HG02571 (cell line): ENCODE results near the gene TMEM132E.

Experiments
- ATAC-seq: cut with Tn5 transposase; IDR thresholded peaks from one replicate; pipeline ENCODE4 v1.9.1; 2021; ENCODE audit warnings: mild to moderate bottlenecking, moderate library complexity; ENCODE audit not compliant: unreplicated experiment

The TMEM132E gene

GRCh38 chr17:34567691-34568465 is 11.5 kb upstream of the TMEM132E start:
- no peak for ATAC-seq

GRCh38 chr17:34568953-34569352 is 10.4 kb upstream of the TMEM132E start:
- ATAC-seq = no peak

GRCh38 chr17:34569591-34569990 is 9.8 kb upstream of the TMEM132E start:
- no peak for ATAC-seq

GRCh38 chr17:34570506-34570905 is 8.9 kb upstream of the TMEM132E start:
- no peak for ATAC-seq

DNA sequence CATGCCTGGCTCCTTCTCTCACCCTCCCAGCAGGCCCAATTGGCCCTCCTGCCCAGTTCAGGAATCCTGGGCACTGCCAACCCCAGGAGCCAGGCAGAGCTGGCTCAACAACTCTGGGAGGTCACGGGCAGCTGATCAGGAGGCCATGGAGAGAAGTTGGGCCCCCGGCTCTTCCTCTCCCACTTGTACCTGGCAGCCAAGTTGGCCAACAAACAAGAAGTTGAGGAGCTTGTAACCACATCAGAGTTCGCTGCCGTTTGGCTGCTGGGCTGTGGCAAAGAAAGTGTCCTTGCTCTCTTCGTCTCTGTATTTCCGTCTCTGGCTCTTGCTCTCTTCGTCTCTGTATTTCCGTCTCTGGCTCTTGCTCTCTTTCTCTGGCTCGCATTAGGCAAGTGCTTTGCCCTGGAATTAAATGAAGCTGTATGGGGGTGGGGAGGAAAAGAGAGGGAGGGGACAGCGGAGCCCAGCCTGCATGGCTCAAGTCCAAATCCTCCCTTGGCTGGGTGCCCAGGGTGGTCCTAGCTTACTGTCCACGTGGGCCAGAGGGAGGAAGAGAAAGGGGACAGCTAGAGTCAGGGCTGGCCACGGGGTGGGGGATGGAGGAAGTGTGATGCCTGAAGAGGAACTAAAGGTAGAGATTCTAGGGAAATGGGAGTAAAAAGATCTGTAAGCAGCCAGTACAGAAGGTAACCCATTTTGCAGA is 7.8 kb upstream of the TMEM132E start:
- ATAC-seq = no peak

- ATAC-seq = no peak
Observed at GRCh38 chr17:34572483-34572882, 6.9 kb upstream of the TMEM132E start.

- no peak for ATAC-seq
Observed at GRCh38 chr17:34575182-34575581, 4.2 kb upstream of the TMEM132E start.

GRCh38 chr17:34578016-34578415 is 1.4 kb upstream of the TMEM132E start:
- ATAC-seq = no peak

DNA sequence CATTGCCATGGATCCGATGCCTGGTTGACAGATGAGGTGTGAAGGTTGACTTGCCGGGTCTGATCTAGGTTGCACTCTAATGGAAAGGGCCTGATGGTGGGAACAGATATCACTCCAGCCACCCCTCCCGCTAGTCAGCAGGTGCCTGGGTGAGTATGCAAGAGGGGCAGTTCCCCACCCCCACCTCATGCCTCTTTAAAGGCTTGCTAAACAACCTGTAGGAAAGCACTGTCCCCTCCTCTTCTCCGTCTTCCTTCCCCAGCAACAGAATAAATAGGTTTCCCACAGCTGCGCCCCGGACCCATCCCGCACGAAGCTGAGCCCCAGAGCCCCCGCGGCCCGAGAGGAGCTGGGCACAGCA is 746 bp upstream of the TMEM132E start:
- ATAC-seq = no peak

DNA sequence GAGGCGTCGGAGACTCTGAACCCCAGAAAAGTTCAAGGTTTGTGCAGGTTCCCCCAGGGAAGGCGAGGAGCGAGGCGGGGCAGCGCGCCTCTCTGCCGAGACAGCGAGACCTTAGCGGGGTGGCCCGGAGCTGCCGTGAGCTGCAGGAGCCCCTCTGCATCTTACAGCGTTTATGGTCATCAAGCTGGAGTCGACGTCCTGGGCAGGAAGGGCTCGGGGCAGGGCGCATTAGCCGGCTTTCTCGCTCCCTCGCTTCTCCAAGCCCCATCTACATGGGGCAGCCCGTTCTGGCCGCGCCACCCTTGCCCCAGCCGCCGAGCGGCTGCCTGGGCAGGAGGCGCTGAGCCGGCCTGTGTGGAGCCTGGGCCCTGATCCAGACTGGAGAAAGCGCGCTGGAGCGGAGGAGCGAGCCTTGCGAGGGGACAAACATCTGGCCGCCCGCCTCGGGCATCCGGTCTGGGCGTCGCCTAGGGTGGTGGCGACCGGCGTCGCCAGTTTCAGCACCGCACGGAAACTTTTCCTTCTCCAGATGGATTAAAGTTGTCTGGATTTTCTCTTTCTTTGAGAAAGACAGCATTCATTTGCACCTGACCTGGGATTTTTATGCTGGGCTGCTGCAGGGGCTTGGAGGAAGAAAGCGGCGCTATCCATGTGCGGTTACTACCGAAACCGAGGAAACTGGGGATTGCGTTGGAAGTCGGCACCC is 750 bp downstream of the TMEM132E start:
- ATAC-seq = no peak

GRCh38 chr17:34580685-34581445 is 1.5 kb downstream of the TMEM132E start:
- no peak for ATAC-seq

DNA sequence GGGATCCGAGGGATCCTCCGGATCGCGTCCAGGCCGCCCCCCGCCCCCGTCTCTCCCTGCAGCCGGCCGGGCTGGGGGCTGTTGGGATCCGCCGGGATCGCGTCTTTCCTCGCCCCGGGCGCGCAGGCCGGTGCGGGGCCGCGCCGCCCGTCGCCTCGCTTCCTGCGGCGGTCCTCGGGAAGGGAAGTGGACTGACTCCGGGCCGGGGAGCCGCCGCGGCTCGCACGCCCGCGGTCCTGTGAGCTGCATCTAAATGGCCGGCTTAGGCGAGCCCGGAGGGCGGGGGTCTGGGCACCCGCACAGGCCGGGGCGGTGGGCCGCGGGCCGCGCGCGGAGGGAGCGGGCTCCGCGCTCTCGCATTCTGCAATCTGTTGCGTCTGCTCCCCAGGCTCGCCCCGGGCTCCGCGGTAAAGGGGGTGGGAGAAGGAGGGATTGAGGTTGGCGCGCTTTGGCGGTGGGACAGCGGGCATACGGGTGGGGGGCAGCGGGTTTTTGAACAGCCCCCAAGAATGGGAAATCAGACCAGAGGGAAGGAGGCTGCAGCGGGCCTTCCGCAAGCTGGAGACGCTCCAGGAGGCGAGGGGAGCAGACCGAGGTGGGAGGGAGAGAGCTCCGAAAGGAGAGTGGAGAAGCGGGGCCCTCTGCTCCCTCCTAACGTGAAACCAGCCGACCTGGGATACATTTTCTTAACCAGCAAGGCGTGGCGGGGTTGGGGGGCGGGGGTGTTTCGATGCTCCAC is 2.2 kb downstream of the TMEM132E start:
- ATAC-seq = no peak

DNA sequence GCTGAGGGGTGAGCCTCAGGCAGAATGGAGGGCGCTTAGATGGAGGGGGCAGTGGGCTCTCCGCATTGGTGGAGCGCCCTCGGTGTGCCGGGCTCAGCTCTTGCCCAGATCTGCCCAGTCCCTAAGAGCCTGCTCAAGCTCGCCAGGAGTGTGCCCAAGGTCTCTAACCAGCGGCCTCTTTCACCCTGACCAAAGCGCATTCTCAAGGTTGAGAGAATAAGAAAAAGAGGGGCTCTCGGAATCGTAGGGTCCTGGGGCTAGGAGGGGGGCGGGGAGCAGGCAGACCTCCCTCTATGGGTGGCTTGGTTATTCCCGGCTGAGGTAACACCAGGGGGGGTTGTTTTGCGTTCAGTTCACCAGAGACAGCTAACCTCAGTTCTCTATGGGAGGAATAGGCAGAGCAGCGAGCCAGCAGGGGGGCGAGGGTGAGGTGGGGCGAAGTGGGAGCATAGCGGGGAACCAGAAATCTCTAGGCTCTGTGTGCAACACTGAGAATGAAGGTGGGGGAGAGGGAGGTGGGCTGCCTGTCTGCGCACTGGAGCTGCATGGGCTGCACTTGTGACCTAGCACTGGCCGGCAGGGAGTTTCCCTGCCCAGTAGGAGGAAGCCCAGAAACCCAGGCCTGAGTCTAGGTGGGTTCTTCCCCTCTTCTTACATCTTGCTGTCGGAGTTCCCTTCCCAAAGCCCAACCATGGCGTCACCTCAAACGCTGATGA is 3.0 kb downstream of the TMEM132E start:
- ATAC-seq = no peak

DNA sequence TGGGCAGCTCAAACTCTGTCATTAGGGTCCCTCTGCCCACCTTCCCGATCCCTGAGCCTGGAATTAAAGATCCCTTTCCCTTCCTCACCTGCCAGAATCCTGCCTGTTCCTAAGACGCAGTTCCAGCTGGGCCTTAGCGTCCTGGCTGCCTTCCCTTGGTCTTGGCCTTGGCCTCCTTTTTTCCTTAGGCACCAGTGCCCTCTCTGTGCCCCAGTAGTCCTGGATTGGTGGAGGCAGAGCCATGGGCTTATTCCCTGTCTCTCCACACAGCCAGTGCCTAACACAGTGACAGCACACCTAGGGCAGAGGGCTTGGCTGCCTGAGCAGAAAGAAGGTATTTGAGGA is 3.5 kb downstream of the TMEM132E start:
- no peak for ATAC-seq

- no peak for ATAC-seq
Observed at GRCh38 chr17:34584805-34585416, 5.5 kb downstream of the TMEM132E start.

DNA sequence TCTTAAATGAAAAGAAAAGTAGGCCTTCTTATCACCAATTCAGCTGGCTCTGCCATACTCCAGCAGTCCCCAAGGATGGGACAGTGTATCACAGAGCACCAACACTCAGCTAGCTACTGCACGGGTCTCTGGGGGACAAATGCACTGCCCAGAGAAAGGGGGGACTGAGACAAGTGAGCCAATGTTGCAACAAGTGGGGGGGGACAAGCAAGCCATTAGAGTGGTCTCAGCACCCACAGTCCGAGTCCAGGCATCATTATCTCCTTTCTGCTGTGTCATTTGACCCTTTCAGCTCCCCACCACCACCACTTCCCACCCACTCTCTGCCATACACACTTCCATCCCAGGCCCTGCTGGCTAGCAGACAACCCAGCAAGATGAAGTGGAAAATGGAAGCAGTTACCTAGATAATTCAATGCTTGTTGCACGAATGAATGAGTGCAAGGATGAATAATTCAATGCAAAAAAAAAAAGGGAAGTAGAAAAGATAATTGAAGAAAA is 7.0 kb downstream of the TMEM132E start:
- no peak for ATAC-seq

- ATAC-seq = no peak
Observed at GRCh38 chr17:34588266-34588665, 8.9 kb downstream of the TMEM132E start.

DNA sequence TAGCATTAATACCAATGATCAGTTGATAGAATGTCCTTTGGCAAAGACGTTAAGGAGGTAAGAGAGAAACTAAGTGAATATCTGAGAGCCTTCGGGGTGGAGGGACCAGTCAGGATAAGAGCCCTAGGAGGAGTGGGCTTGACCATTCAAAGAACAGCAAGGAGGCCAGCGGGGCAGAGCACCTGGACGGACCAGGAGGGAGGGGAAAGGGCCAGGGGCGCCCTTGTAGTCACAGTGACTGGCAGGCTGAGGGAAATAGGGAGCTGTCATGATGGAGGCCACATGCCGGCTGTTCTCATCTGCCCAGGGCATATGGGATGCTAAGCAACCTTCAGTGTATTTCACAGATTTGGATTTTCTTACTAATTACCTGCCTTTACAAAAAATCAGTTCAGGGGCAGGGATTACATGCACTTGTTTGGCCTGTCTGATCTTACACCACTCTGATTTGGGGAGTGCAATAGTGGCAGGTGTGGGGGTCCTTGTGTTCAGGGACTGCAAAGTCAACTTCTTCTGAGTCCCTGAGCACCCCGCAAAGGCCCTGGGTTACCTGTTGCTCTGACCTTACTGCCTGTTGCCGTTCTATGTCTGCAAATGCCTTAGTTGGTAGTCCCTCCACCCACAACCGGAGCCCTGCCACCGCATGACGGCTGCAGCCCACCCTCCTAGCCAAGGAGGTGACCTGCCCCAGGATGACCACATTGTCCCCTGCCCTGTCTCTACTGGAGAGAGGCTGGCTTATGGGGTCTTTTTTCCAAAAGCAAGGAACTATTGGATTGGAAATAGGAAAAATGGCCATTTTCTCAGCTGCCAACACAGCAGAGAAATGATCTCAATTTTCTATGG is 10.0 kb downstream of the TMEM132E start:
- no peak for ATAC-seq
